ENCODE results near the gene XPNPEP3.

XPNPEP3 gene

DNA sequence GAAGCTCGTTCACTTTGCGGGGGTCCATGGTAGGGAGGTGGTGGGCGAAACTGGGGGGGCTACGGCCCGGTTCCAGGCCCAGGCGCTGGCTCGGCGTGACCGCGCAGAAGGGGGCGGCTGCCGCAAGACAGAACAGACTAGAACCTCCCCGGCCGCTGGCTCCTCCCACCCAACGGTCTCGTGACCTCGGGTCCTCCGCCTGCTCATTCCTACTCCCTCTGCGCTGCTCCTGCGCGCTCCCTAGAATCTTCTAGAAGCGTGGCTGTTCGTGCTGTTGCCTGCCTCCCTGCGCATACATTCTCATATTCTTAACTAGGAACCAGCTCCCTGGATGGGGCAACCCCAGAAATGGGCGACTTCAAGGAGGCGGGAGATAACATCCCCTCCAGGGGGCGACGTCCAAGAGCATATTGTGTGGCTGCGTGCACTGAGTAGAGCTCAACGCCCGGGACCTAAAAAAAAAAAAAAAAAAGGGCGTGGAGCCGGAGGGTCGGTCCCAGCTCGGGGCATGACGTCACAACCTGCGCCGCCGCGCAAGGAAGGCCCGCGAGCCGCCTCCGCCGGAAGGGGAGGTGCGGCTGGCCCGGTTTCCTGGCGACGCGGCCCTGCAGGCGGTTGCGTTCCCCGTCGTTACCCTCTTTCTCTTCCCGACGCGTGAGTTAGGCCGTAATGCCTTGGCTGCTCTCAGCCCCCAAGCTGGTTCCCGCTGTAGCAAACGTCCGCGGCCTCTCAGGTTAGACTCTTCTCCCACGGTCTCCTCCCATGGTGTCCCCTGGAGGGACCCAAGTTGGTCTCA lies at the start of gene XPNPEP3, which contains the start of gene ST13:
Gene XPNPEP3, plus strand, starts transcription at position 636 of the 796 bp plus-strand sequence. Its CDS starts 34 bp downstream, at position 670.
Gene ST13, minus strand, starts transcription at position 127 of the 796 bp plus-strand sequence. Its CDS starts 99 bp downstream, at position 28.
- ATAC-seq: peak; percentile 98
- TF ChIP-seq TOX (CRISPR knock-in tag; IDR thresholded peaks at IDR 0.05; ENCODE audit: borderline replicate concordance): no peak
- no peak for TF ChIP-seq CSDC2 (CRISPR knock-in tag; IDR thresholded peaks at IDR 0.05)
- TF ChIP-seq ZC3H10 (CRISPR knock-in tag; IDR thresholded peaks at IDR 0.05): no peak
- TF ChIP-seq BACH2 (CRISPR knock-in tag; IDR thresholded peaks at IDR 0.05; ENCODE audit: borderline replicate concordance): no peak
- TF ChIP-seq POU6F1 (CRISPR knock-in tag; IDR thresholded peaks at IDR 0.05; ENCODE audit: borderline replicate concordance, low read depth): no peak
- TF ChIP-seq, protein P1, sequence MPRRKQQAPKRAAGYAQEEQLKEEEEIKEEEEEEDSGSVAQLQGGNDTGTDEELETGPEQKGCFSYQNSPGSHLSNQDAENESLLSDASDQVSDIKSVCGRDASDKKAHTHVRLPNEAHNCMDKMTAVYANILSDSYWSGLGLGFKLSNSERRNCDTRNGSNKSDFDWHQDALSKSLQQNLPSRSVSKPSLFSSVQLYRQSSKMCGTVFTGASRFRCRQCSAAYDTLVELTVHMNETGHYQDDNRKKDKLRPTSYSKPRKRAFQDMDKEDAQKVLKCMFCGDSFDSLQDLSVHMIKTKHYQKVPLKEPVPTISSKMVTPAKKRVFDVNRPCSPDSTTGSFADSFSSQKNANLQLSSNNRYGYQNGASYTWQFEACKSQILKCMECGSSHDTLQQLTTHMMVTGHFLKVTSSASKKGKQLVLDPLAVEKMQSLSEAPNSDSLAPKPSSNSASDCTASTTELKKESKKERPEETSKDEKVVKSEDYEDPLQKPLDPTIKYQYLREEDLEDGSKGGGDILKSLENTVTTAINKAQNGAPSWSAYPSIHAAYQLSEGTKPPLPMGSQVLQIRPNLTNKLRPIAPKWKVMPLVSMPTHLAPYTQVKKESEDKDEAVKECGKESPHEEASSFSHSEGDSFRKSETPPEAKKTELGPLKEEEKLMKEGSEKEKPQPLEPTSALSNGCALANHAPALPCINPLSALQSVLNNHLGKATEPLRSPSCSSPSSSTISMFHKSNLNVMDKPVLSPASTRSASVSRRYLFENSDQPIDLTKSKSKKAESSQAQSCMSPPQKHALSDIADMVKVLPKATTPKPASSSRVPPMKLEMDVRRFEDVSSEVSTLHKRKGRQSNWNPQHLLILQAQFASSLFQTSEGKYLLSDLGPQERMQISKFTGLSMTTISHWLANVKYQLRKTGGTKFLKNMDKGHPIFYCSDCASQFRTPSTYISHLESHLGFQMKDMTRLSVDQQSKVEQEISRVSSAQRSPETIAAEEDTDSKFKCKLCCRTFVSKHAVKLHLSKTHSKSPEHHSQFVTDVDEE (CRISPR knock-in tag; IDR thresholded peaks at IDR 0.05): no peak
- no peak for TF ChIP-seq GLIS3 (CRISPR knock-in tag; IDR thresholded peaks at IDR 0.05)
- TF ChIP-seq ARNTL (CRISPR knock-in tag; IDR thresholded peaks at IDR 0.05; ENCODE audit: borderline replicate concordance, low read depth): no peak
- TF ChIP-seq TCF4 (CRISPR knock-in tag; IDR thresholded peaks at IDR 0.05; ENCODE audit: borderline replicate concordance): no peak
- no peak for TF ChIP-seq ZNF8 (CRISPR knock-in tag; IDR thresholded peaks at IDR 0.05)
- no peak for TF ChIP-seq PPARA (CRISPR knock-in tag; IDR thresholded peaks at IDR 0.05; ENCODE audit: borderline replicate concordance)
- no peak for TF ChIP-seq SNAI2 (CRISPR knock-in tag; IDR thresholded peaks at IDR 0.05)
- no peak for TF ChIP-seq ZNF70 (CRISPR knock-in tag; IDR thresholded peaks at IDR 0.05)
- no peak for TF ChIP-seq ISL1 (CRISPR knock-in tag; IDR thresholded peaks at IDR 0.05)
- no peak for TF ChIP-seq ZFP3 (CRISPR knock-in tag; IDR thresholded peaks at IDR 0.05)
- TF ChIP-seq PATZ1 (CRISPR knock-in tag; IDR thresholded peaks at IDR 0.05; ENCODE audit: borderline replicate concordance): no peak

DNA sequence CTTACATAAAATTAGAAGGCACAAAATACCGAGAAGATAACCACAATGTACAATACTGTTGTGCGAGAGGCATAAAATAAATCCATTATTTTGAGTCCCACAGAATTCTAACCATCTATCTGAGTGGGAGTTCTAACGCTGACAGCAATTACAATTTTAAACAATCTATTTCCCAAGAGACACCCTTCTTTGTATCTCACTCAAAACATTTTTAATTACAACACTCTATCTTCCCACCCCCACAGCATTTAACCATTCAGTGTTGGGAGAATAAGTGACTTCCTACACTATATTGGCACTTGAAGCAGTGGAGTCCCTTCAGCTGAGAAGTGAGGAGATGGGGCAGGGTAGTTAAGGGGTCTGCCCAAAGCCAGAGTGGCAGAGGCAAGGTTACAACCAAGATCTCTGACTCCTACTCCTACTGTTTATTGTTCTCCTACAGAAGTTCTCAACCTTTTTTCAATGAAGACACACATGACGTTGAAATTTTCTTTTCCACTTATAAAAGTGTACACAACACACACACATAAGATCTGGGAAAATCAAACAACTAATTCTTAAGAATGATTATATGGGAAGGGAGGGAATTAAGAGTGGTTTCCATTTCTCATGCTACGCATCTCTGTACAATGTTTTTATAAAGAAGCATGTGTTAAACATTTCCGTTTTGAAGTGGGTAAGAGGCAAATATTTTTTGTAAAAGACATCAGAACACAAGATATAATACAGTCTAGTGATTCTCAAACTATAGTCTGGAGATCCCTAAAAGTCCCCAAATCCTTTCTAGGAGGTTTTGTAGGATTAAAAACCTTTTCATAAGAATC lies 48.7 kb upstream of the XPNPEP3 start:
- ATAC-seq: no peak
- no peak for TF ChIP-seq TCF4 (CRISPR knock-in tag; IDR thresholded peaks at IDR 0.05; ENCODE audit: borderline replicate concordance)
- no peak for TF ChIP-seq PPARA (CRISPR knock-in tag; IDR thresholded peaks at IDR 0.05; ENCODE audit: borderline replicate concordance)
- TF ChIP-seq GLIS3 (CRISPR knock-in tag; IDR thresholded peaks at IDR 0.05): no peak
- no peak for TF ChIP-seq ZC3H10 (CRISPR knock-in tag; IDR thresholded peaks at IDR 0.05)
- no peak for TF ChIP-seq SNAI2 (CRISPR knock-in tag; IDR thresholded peaks at IDR 0.05)
- no peak for TF ChIP-seq CSDC2 (CRISPR knock-in tag; IDR thresholded peaks at IDR 0.05)
- TF ChIP-seq OSR1 (CRISPR knock-in tag; IDR thresholded peaks at IDR 0.05): no peak
- no peak for TF ChIP-seq ZNF70 (CRISPR knock-in tag; IDR thresholded peaks at IDR 0.05)
- no peak for TF ChIP-seq RARB (CRISPR knock-in tag; IDR thresholded peaks at IDR 0.05)
- no peak for TF ChIP-seq ESRRG (CRISPR knock-in tag; IDR thresholded peaks at IDR 0.05)
- TF ChIP-seq ISL1 (CRISPR knock-in tag; IDR thresholded peaks at IDR 0.05): no peak
- TF ChIP-seq CSRNP3 (CRISPR knock-in tag; IDR thresholded peaks at IDR 0.05): no peak
- no peak for TF ChIP-seq TOX (CRISPR knock-in tag; IDR thresholded peaks at IDR 0.05; ENCODE audit: borderline replicate concordance)
